Smooth muscle cell (in vitro differentiated cells): ENCODE data around the gene AP3B1. TPM values are rescaled to one million over a fixed set of nuclear protein-coding genes. Genes with fewer than 3 reads are reported as not detected.

ENCODE experiments used
- DNase-seq: peaks from one replicate; lab custom pipeline; 2025; ENCODE audit not compliant: unreplicated experiment; lab: John Stamatoyannopoulos, UW
- H2AFZ ChIP-seq: fragments of 200-600 bp; sonication (generic); 2 replicates; pipeline ENCODE4 v1.6.0; 2016; ENCODE audit warnings: antibody characterized with exemption, low read depth, mild to moderate bottlenecking
- H3F3A ChIP-seq: fragments of 200-600 bp; sonication (generic); 2 replicates; pipeline ENCODE4 v1.6.0; 2017; ENCODE audit warnings: antibody characterized with exemption, low read depth
- H3K27ac ChIP-seq: fragments of 200-600 bp; sonication (generic); 2 replicates; pipeline ENCODE4 v1.5.1; 2016; ENCODE audit warnings: low read depth, mild to moderate bottlenecking
- H3K27me3 ChIP-seq: fragments of 200-600 bp; sonication (generic); 2 replicates; pipeline ENCODE4 v1.6.1; 2016; ENCODE audit warnings: low read depth, mild to moderate bottlenecking
- H3K36me3 ChIP-seq: fragments of 200-600 bp; sonication (generic); 2 replicates; pipeline ENCODE4 v1.5.1; 2016; ENCODE audit warnings: low read depth
- H3K4me1 ChIP-seq: fragments of 200-600 bp; sonication (generic); 2 replicates; pipeline ENCODE4 v1.5.1; 2016; ENCODE audit warnings: low read depth
- H3K4me2 ChIP-seq: fragments of 200-600 bp; sonication (generic); 2 replicates; pipeline ENCODE4 v1.6.0; 2016; ENCODE audit warnings: mild to moderate bottlenecking
- H3K4me3 ChIP-seq: fragments of 200-600 bp; sonication (generic); 2 replicates; pipeline ENCODE4 v1.5.1; 2016; ENCODE audit warnings: mild to moderate bottlenecking
- H3K79me2 ChIP-seq: fragments of 200-600 bp; sonication (generic); 2 replicates; pipeline ENCODE4 v1.6.0; 2016; ENCODE audit warnings: low read depth, mild to moderate bottlenecking
- H3K9ac ChIP-seq: fragments of 200-600 bp; sonication (generic); 2 replicates; pipeline ENCODE4 v1.6.0; 2016; ENCODE audit warnings: low read depth
- H3K9me3 ChIP-seq: fragments of 200-600 bp; sonication (generic); replicated peaks from 2 replicates; pipeline ENCODE4 v1.5.1; 2016; ENCODE audit warnings: low read depth
- H4K20me1 ChIP-seq: fragments of 200-600 bp; sonication (generic); 2 replicates; pipeline ENCODE4 v1.6.0; 2016; ENCODE audit warnings: low read depth
- WGBS: methylation state at CpG from one replicate; pipeline ENCODE4 v1.1.7; 2016; ENCODE audit warnings: low lambda C conversion rate; 5-methylcytosine and 5-hydroxymethylcytosine counted together
- polyA plus RNA-seq: library from polyadenylated mRNA; unstranded; fragments of >200 nt; fragmentation: Nextera tagmentation; extraction: Ambion mirVana; gene quantifications from 2 replicates; pipeline ENCODE4 v1.2.1, GENCODE V29; 2016
- total RNA-seq: library from RNA; depleted of rRNA; stranded (reverse); fragments of >200 nt; gene quantifications from 2 replicates; pipeline ENCODE4 v1.2.3, GENCODE V29; 2014
- TF ChIP-seq, protein P1 (sequence below): fragments of 200-600 bp; sonication (generic); IDR thresholded peaks from 2 replicates; pipeline ENCODE4 v1.5.1; 2017; ENCODE audit warnings: borderline replicate concordance, mild to moderate bottlenecking, antibody characterized with exemption; ENCODE audit not compliant: insufficient read depth, poor library complexity, severe bottlenecking

AP3B1 gene
- total and polyA plus RNA-seq, 2 experiments from 2014 or later, result 36.9 to 76.3 TPM

GRCh38 chr5:78112931-78113330 is 181.6 kb downstream of the AP3B1 start:
- H2AFZ ChIP-seq, result no peak overlapping the region
- no peak overlapping the region for H3K4me3 ChIP-seq
- H3F3A ChIP-seq, result no peaks in the 10 kb centered on the region
- H3K4me2 ChIP-seq, result no peak overlapping the region
- TF ChIP-seq, protein P1, sequence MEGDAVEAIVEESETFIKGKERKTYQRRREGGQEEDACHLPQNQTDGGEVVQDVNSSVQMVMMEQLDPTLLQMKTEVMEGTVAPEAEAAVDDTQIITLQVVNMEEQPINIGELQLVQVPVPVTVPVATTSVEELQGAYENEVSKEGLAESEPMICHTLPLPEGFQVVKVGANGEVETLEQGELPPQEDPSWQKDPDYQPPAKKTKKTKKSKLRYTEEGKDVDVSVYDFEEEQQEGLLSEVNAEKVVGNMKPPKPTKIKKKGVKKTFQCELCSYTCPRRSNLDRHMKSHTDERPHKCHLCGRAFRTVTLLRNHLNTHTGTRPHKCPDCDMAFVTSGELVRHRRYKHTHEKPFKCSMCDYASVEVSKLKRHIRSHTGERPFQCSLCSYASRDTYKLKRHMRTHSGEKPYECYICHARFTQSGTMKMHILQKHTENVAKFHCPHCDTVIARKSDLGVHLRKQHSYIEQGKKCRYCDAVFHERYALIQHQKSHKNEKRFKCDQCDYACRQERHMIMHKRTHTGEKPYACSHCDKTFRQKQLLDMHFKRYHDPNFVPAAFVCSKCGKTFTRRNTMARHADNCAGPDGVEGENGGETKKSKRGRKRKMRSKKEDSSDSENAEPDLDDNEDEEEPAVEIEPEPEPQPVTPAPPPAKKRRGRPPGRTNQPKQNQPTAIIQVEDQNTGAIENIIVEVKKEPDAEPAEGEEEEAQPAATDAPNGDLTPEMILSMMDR, result no peak
- 93% methylated on average over 10 of the region's 10 CpGs for WGBS
- no peak for DNase-seq
- no peak overlapping the region for H3K27ac ChIP-seq
- peaks cover 33% of the 10 kb centered on the region for H3K4me1 ChIP-seq
- H3K36me3 ChIP-seq, result peaks cover 13% of the 10 kb centered on the region
- H3K27me3 ChIP-seq, result no peaks in the 10 kb centered on the region
- no peaks in the 10 kb centered on the region for H3K79me2 ChIP-seq
- H3K9me3 ChIP-seq, result no peaks in the 10 kb centered on the region
- no peaks in the 10 kb centered on the region for H4K20me1 ChIP-seq
- no peak overlapping the region for H3K9ac ChIP-seq

DNA sequence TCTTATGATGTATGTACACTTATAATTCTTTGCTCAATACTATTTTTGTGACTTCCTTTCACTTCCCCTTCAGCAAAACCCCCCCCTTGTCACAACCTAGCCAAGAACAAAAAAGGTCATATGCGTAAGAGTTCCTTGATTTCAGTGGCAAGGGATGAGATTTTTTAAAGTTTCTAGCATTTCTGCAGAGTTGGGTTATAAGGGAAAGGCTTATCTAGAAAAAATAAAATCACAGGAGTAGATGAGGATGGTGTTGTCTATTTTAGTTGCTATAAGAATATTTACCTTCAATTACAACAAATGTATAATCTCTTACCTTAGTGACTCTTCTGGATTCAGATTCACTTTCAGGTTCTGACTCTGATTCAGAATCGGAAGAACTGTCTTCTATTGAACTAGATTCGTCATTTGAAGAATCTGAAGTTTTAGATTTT is 184.6 kb downstream of the AP3B1 start:
- no peaks in the 10 kb centered on the region for H3K9me3 ChIP-seq
- no peak for DNase-seq
- peaks cover 5% of the 10 kb centered on the region for H3K36me3 ChIP-seq
- H3K4me2 ChIP-seq, result no peak overlapping the region
- no peaks in the 10 kb centered on the region for H3K79me2 ChIP-seq
- TF ChIP-seq, protein P1, result no peak
- 97% methylated on average over 3 of the region's 3 CpGs for WGBS
- H2AFZ ChIP-seq, result no peak overlapping the region
- no peak overlapping the region for H3K27ac ChIP-seq
- no peaks in the 10 kb centered on the region for H3F3A ChIP-seq
- peaks cover 16% of the 10 kb centered on the region for H3K4me1 ChIP-seq
- no peak overlapping the region for H3K9ac ChIP-seq
- no peaks in the 10 kb centered on the region for H3K27me3 ChIP-seq
- H3K4me3 ChIP-seq, result no peak overlapping the region
- H4K20me1 ChIP-seq, result no peaks in the 10 kb centered on the region

GRCh38 chr5:78108564-78108963 is 185.9 kb downstream of the AP3B1 start:
- no peak overlapping the region for H3K4me2 ChIP-seq
- peaks cover 7% of the 10 kb centered on the region for H3K4me1 ChIP-seq
- no peak overlapping the region for H2AFZ ChIP-seq
- H3K79me2 ChIP-seq, result no peaks in the 10 kb centered on the region
- no peak overlapping the region for H3K9ac ChIP-seq
- TF ChIP-seq, protein P1, result no peak
- no peak overlapping the region for H3K27ac ChIP-seq
- no peaks in the 10 kb centered on the region for H3F3A ChIP-seq
- no peak for DNase-seq
- no peaks in the 10 kb centered on the region for H4K20me1 ChIP-seq
- peaks cover under 1% of the 10 kb centered on the region for H3K36me3 ChIP-seq
- H3K9me3 ChIP-seq, result no peaks in the 10 kb centered on the region
- H3K4me3 ChIP-seq, result no peak overlapping the region
- WGBS, result 96% methylated on average over 3 of the region's 3 CpGs
- H3K27me3 ChIP-seq, result no peaks in the 10 kb centered on the region

DNA sequence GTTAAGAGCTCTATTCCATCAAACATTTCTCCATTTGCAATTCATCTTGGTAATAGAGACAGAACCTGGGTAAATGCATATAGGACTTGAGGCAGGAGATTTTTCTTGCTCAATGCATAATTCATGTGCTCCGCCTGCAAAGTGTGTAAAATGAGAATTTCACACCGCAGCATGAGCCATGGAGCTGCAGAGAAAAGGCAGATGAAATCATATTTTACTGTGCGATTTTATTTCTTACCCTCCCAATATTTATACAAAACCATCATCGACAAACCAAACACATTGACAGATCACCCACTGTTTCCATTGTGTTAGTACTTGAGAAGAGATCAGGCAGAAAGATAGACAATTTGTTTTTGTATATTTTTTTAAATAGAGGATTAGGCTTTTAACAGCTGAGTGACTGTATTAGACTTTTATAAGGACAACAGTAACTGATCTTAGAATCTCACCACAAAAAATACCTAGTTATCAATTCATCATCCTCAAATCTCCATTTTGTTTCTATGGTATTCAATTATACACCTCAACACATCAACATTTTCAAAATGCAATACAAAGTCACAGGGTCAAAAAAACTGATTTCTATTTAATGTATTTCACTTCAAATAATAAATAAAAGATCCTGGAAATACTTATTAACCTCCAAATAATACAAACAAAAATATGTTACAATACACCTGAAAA is 191.1 kb downstream of the AP3B1 start:
- H3K27me3 ChIP-seq, result no peaks in the 10 kb centered on the region
- no peaks in the 10 kb centered on the region for H3K4me1 ChIP-seq

More for the DNA sequence above, 191.1 kb downstream of the AP3B1 start:
- no peaks in the 10 kb centered on the region for H4K20me1 ChIP-seq
- no peak overlapping the region for H3K27ac ChIP-seq
- no peaks in the 10 kb centered on the region for H3K9me3 ChIP-seq
- 98% methylated on average over 4 of the region's 4 CpGs for WGBS
- DNase-seq, result no peak
- no peak overlapping the region for H2AFZ ChIP-seq
- no peak overlapping the region for H3K4me2 ChIP-seq
- no peaks in the 10 kb centered on the region for H3F3A ChIP-seq
- TF ChIP-seq, protein P1, result no peak
- no peak overlapping the region for H3K4me3 ChIP-seq
- peaks cover 12% of the 10 kb centered on the region for H3K36me3 ChIP-seq
- no peaks in the 10 kb centered on the region for H3K79me2 ChIP-seq
- no peak overlapping the region for H3K9ac ChIP-seq
